ENCODE results near the gene TMEM198.
A peak's percentile ranks its signal among the peaks of the same experiment; 100 is the strongest.

TMEM198 gene

GRCh38 chr2:219576505-219577388 lies 32.9 kb downstream of the TMEM198 start:
- ChIA-PET CTCF (no interaction called here), POLR2A (interaction anchor here (1.0 to 2.0 kb wide), 5 partner anchors 9 to 25 kb away, joined by 3 to 9 read pairs (median 3); partner anchors contain the start of gene STK11IP)
- TF ChIP-seq ARNT (IDR thresholded peaks at IDR 0.05) = no peak
- TF ChIP-seq CTBP1 (IDR thresholded peaks at IDR 0.05; ENCODE audit: borderline replicate concordance) = no peak
- TF ChIP-seq LEF1 (IDR thresholded peaks at IDR 0.05; ENCODE audit: borderline replicate concordance) = no peak
- no peak for TF ChIP-seq ZNF384 (IDR thresholded peaks at IDR 0.05)
- TF ChIP-seq SUZ12 (IDR thresholded peaks at IDR 0.05) = no peak
- no peak for TF ChIP-seq FOXM1 (IDR thresholded peaks at IDR 0.05; ENCODE audit: borderline replicate concordance)
- no peak for TF ChIP-seq HDGF (IDR thresholded peaks at IDR 0.05; ENCODE audit: borderline replicate concordance)
- TF ChIP-seq L3MBTL2 (conservative IDR thresholded peaks at IDR 0.05) = no peak
- TF ChIP-seq ELF4 (IDR thresholded peaks at IDR 0.05) = no peak
- no peak for TF ChIP-seq SP1 (IDR thresholded peaks at IDR 0.05)
- no peak for TF ChIP-seq BHLHE40 (IDR thresholded peaks at IDR 0.05; ENCODE audit: borderline replicate concordance)
- peak; percentile 40 for DNase-seq (ENCODE audit: extremely low spot score)

- ChIA-PET POLR2A (interaction anchor here (1.0 kb wide), 1 partner anchor 19 kb away, joined by 4 read pairs; the partner anchor contains the start of gene STK11IP), CTCF (interaction anchor here (0.7 kb wide), 1 partner anchor 19 kb away, joined by 4 read pairs; no protein-coding TSS in a partner anchor)
- DNase-seq (ENCODE audit: extremely low spot score) = no peak
These were observed 35.2 kb downstream of the TMEM198 start for GRCh38 chr2:219578811-219579613.

GRCh38 chr2:219581346-219581745 lies 37.5 kb downstream of the TMEM198 start:
- CTCF ChIA-PET = interaction anchor here (0.6 kb wide), 1 partner anchor 14 kb away, joined by 9 read pairs; no protein-coding TSS in a partner anchor
- no peak for DNase-seq (ENCODE audit: extremely low spot score)
- POLR2A ChIA-PET = no interaction called here
- no peak for TF ChIP-seq FOXA1 (IDR thresholded peaks at IDR 0.05)

More at GRCh38 chr2:219578811-219579613, 35.2 kb downstream of the TMEM198 start:
- TF ChIP-seq TARDBP (IDR thresholded peaks at IDR 0.05) = no peak

GRCh38 chr2:219591091-219591490 lies 47.3 kb downstream of the TMEM198 start:
- ChIA-PET CTCF (interaction anchor here (0.6 kb wide), 1 partner anchor 47 kb away, joined by 3 read pairs; the partner anchor contains the start of gene TMEM198), POLR2A (no interaction called here)
- DNase-seq (ENCODE audit: extremely low spot score) = no peak
- TF ChIP-seq CTBP1 (IDR thresholded peaks at IDR 0.05; ENCODE audit: borderline replicate concordance) = no peak
- no peak for TF ChIP-seq PKNOX1 (IDR thresholded peaks at IDR 0.05)
- TF ChIP-seq NFRKB (IDR thresholded peaks at IDR 0.05) = no peak

- no peak for TF ChIP-seq SUZ12 (IDR thresholded peaks at IDR 0.05)
- TF ChIP-seq TARDBP (IDR thresholded peaks at IDR 0.05) = no peak
- no peak for TF ChIP-seq NFRKB (IDR thresholded peaks at IDR 0.05)
- no peak for TF ChIP-seq ARNT (IDR thresholded peaks at IDR 0.05)
- TF ChIP-seq SP1 (IDR thresholded peaks at IDR 0.05) = no peak
- no peak for TF ChIP-seq CTBP1 (IDR thresholded peaks at IDR 0.05; ENCODE audit: borderline replicate concordance)
- TF ChIP-seq ZNF384 (IDR thresholded peaks at IDR 0.05) = no peak
- no peak for TF ChIP-seq FOXK2 (IDR thresholded peaks at IDR 0.05)
- TF ChIP-seq L3MBTL2 (conservative IDR thresholded peaks at IDR 0.05) = no peak
- no peak for TF ChIP-seq HDGF (IDR thresholded peaks at IDR 0.05; ENCODE audit: borderline replicate concordance)
- no peak for TF ChIP-seq ELF4 (IDR thresholded peaks at IDR 0.05)
- TF ChIP-seq LEF1 (IDR thresholded peaks at IDR 0.05; ENCODE audit: borderline replicate concordance) = no peak
- CTCF ChIA-PET = no interaction called here
- POLR2A ChIA-PET = no interaction called here
- no peak for DNase-seq (ENCODE audit: extremely low spot score)
These were observed 48.9 kb downstream of the TMEM198 start for GRCh38 chr2:219592736-219593135.

- POLR2A ChIA-PET = no interaction called here
- no peak for DNase-seq (ENCODE audit: extremely low spot score)
- TF ChIP-seq ELF4 (IDR thresholded peaks at IDR 0.05) (no peak), L3MBTL2 (conservative IDR thresholded peaks at IDR 0.05) (no peak), HDGF (IDR thresholded peaks at IDR 0.05; ENCODE audit: borderline replicate concordance) (no peak), NFRKB (IDR thresholded peaks at IDR 0.05) (no peak), CTBP1 (IDR thresholded peaks at IDR 0.05; ENCODE audit: borderline replicate concordance) (no peak), ZNF384 (IDR thresholded peaks at IDR 0.05) (no peak), FOXM1 (IDR thresholded peaks at IDR 0.05; ENCODE audit: borderline replicate concordance) (no peak)
- CTCF ChIA-PET = no interaction called here
These were observed 49.3 kb downstream of the TMEM198 start for GRCh38 chr2:219593154-219593553.

- ChIA-PET POLR2A (interaction anchor here (0.9 to 3.2 kb wide), 3 partner anchors 10 to 24 kb away, joined by 3 to 28 read pairs (median 4); partner anchors contain the start of genes INHA and OBSL1), CTCF (interaction anchor here (0.7 to 1.9 kb wide), 2 partner anchors 14 to 34 kb away, joined by 6 to 9 read pairs; no protein-coding TSS in a partner anchor)
- TF ChIP-seq ZNF384 (IDR thresholded peaks at IDR 0.05) (peak; percentile 72), LEF1 (IDR thresholded peaks at IDR 0.05; ENCODE audit: borderline replicate concordance) (no peak)
- DNase-seq (ENCODE audit: extremely low spot score) = no peak
These were observed 51.4 kb downstream of the TMEM198 start for GRCh38 chr2:219595256-219595655.

All from HEK293T (cell line).